Panc1 (cell line): ENCODE data around the gene MYCBPAP.

ENCODE experiments used
- POLR2AphosphoS5 ChIP-seq: IDR thresholded peaks from 2 replicates; pipeline ENCODE4 v1.6.1; 2012; ENCODE audit warnings: mild to moderate bottlenecking, low read depth, low read length, moderate library complexity
- TF ChIP-seq, protein P1 (sequence below): fragments of 450-650 bp; IDR thresholded peaks from 2 replicates; pipeline ENCODE4 v1.5.1; 2017; ENCODE audit warnings: mild to moderate bottlenecking
- TF ChIP-seq, protein P2 (sequence below), 2 experiments: IDR thresholded peaks; 2 replicates each; pipeline ENCODE4 v1.6.1; 2011 to 2012; ENCODE audit warnings: low read depth in 2 of 2, control low read depth in 1 of 2, low read length in 1 of 2, mild to moderate bottlenecking in 1 of 2, moderate library complexity in 1 of 2; ENCODE audit not compliant: insufficient read depth in 1 of 2

DNA sequence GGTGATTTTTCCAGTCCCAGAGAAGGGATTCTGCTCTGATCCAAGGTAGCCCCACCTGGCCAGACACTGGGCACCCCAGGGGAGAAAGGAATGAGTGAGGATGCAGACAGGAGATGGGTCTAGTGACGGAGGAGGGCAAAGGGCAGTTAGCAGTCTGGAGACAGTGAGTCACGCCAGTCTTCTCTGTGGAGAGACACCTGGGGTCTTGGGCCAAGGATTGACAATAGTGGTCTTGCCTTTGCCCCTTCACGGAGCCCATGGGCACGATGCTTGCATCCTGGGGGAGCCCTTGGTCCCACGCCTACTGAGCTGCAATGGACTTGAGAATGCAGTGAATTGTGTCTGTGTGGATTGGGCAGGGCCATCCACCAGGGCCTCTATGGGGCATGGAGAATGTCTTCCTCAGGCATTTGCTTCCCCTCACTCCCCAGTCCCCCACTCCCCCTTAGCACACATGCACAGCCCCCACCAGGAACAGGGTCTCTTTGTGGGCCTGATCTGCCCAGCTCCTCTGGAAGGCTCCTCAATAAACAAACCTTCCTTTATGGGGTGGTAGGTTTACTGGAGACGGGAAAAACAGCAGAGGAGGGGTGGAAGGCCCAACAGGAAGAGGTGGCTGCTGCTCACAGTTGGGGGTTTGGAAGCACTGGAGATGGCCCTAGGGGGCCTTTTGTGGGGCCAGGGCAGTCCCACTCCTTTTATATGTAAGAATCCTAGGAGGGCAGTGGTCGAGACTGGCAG is 41.0 kb upstream of the MYCBPAP start:
- TF ChIP-seq, protein P1, sequence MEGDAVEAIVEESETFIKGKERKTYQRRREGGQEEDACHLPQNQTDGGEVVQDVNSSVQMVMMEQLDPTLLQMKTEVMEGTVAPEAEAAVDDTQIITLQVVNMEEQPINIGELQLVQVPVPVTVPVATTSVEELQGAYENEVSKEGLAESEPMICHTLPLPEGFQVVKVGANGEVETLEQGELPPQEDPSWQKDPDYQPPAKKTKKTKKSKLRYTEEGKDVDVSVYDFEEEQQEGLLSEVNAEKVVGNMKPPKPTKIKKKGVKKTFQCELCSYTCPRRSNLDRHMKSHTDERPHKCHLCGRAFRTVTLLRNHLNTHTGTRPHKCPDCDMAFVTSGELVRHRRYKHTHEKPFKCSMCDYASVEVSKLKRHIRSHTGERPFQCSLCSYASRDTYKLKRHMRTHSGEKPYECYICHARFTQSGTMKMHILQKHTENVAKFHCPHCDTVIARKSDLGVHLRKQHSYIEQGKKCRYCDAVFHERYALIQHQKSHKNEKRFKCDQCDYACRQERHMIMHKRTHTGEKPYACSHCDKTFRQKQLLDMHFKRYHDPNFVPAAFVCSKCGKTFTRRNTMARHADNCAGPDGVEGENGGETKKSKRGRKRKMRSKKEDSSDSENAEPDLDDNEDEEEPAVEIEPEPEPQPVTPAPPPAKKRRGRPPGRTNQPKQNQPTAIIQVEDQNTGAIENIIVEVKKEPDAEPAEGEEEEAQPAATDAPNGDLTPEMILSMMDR: no peak
- TF ChIP-seq POLR2AphosphoS5: no peak
- TF ChIP-seq, protein P2, sequence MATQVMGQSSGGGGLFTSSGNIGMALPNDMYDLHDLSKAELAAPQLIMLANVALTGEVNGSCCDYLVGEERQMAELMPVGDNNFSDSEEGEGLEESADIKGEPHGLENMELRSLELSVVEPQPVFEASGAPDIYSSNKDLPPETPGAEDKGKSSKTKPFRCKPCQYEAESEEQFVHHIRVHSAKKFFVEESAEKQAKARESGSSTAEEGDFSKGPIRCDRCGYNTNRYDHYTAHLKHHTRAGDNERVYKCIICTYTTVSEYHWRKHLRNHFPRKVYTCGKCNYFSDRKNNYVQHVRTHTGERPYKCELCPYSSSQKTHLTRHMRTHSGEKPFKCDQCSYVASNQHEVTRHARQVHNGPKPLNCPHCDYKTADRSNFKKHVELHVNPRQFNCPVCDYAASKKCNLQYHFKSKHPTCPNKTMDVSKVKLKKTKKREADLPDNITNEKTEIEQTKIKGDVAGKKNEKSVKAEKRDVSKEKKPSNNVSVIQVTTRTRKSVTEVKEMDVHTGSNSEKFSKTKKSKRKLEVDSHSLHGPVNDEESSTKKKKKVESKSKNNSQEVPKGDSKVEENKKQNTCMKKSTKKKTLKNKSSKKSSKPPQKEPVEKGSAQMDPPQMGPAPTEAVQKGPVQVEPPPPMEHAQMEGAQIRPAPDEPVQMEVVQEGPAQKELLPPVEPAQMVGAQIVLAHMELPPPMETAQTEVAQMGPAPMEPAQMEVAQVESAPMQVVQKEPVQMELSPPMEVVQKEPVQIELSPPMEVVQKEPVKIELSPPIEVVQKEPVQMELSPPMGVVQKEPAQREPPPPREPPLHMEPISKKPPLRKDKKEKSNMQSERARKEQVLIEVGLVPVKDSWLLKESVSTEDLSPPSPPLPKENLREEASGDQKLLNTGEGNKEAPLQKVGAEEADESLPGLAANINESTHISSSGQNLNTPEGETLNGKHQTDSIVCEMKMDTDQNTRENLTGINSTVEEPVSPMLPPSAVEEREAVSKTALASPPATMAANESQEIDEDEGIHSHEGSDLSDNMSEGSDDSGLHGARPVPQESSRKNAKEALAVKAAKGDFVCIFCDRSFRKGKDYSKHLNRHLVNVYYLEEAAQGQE (IDR thresholded peaks at IDR 0.05; ENCODE audit: insufficient read depth in 1 of 2, low read depth in 2 of 2, low read length in 1 of 2): no peak
